SK-N-MC (cell line): ENCODE data around the gene KLK4.

ENCODE experiments used
- EZH2 ChIP-seq: fragments of 200-600 bp; sonication (generic); IDR thresholded peaks from one replicate; pipeline ENCODE4 v1.6.1; 2017; ENCODE audit warnings: antibody characterized with exemption
- POLR2AphosphoS5 ChIP-seq: IDR thresholded peaks from 2 replicates; pipeline ENCODE4 v1.6.1; 2012; ENCODE audit warnings: mild to moderate bottlenecking, low read depth, low read length, borderline replicate concordance

- TF ChIP-seq POLR2AphosphoS5 (no peak), EZH2 (no peak)
Measured at GRCh38 chr19:50909240-50910070, 1.7 kb downstream of the KLK4 start.
